GM12878 (cell line): ENCODE data around the gene RP2. TPM values are rescaled to one million over a fixed set of nuclear protein-coding genes. Genes with fewer than 3 reads are reported as not detected.

ENCODE experiments used
- ATAC-seq: fragments of 200-7000 bp; cut with Tn5 transposase; 3 replicates; pipeline ENCODE4 v1.9.1; 2020; ENCODE audit warnings: mild to moderate bottlenecking, moderate library complexity
- BruUV-seq: library from RNA; stranded (reverse); fragments of 400-500 nt; replicated peaks from 2 replicates; lab custom pipeline; 2021; lab: Mats Ljungman, UMichigan
- CTCF ChIA-PET: fragments of 300-600 bp; sonication (Branson Sonifier 250); formaldehyde crosslinking; extraction: SDS; loops from one replicate; lab custom pipeline; 2021; ENCODE audit warnings: inconsistent platforms; lab: Yijun Ruan, JAX
- POLR2A ChIA-PET: fragments of 350-600 bp; formaldehyde crosslinking; extraction: SDS; loops from one replicate; lab custom pipeline; 2021; ENCODE audit warnings: inconsistent platforms; lab: Charles Lee
- RAD21 ChIA-PET: fragments of 300-600 bp; sonication (Branson Sonifier 250); formaldehyde crosslinking; loops from one replicate; lab custom pipeline; 2023; ENCODE audit warnings: antibody characterized with exemption; ENCODE audit not compliant: unreplicated experiment; lab: Charles Lee
- SMC1A ChIA-PET: fragments of 300-600 bp; sonication (Branson Sonifier 250); formaldehyde crosslinking; loops from one replicate; lab custom pipeline; 2023; ENCODE audit not compliant: unreplicated experiment, uncharacterized antibody; lab: Charles Lee
- DNase-seq: peaks from one replicate; pipeline ENCODE4 v3.0.0-alpha.2; 2011; ENCODE audit warnings: low read depth, low spot score
- FAIRE-seq: peaks from 3 replicates; lab custom pipeline; 2011; peaks lifted over from hg19 to GRCh38; lab: Jason Lieb, UNC
- H2AFZ ChIP-seq: 2 replicates; pipeline ENCODE4 v1.6.0; 2011; ENCODE audit warnings: low read depth, low read length, control low read depth; ENCODE audit not compliant: control insufficient read depth
- H3K27ac ChIP-seq: 2 replicates; pipeline ENCODE4 v1.5.1; 2011; ENCODE audit warnings: control low read depth; ENCODE audit not compliant: control insufficient read depth, insufficient read depth
- H3K27me3 ChIP-seq, 2 experiments: replicated peaks in 1 of 2; 2 replicates each; pipeline versions ENCODE4 v1.6.0 to v1.6.1; 2011; ENCODE audit warnings: low read length in 1 of 2; ENCODE audit not compliant: control insufficient read depth in 2 of 2, insufficient read depth in 2 of 2
- H3K36me3 ChIP-seq, 2 experiments: 2 replicates each; pipeline ENCODE4 v1.5.1; 2011; ENCODE audit warnings: low read length in 1 of 2; ENCODE audit not compliant: control insufficient read depth in 2 of 2, insufficient read depth in 2 of 2
- H3K4me1 ChIP-seq: 2 replicates; pipeline ENCODE4 v1.6.1; 2011; ENCODE audit warnings: mild to moderate bottlenecking, low read length, moderate library complexity, mixed read lengths; ENCODE audit not compliant: control insufficient read depth, insufficient read depth
- H3K4me2 ChIP-seq: 2 replicates; pipeline ENCODE4 v1.6.0; 2011; ENCODE audit warnings: control low read depth; ENCODE audit not compliant: control insufficient read depth, insufficient read depth
- H3K4me3 ChIP-seq: fragments of 200-600 bp; sonication (generic); 2 replicates; pipeline ENCODE4 v1.5.1; 2016
- H3K79me2 ChIP-seq: 2 replicates; pipeline ENCODE4 v1.6.0; 2011; ENCODE audit warnings: low read length; ENCODE audit not compliant: control insufficient read depth, insufficient read depth
- H3K9ac ChIP-seq: 2 replicates; pipeline ENCODE4 v1.8.0; 2011; ENCODE audit warnings: low read length, control low read depth, mixed read lengths; ENCODE audit not compliant: control insufficient read depth, insufficient read depth
- H3K9me3 ChIP-seq: replicated peaks from 3 replicates; pipeline ENCODE4 v1.5.1; 2011; ENCODE audit warnings: mild to moderate bottlenecking, low read length; ENCODE audit not compliant: control insufficient read depth, insufficient read depth
- H4K20me1 ChIP-seq: 2 replicates; pipeline ENCODE4 v1.6.0; 2011; ENCODE audit not compliant: control insufficient read depth, insufficient read depth
- ATF2 ChIP-seq: IDR thresholded peaks from 2 replicates; pipeline ENCODE4 v1.6.1; 2012; ENCODE audit warnings: low read length, inconsistent platforms
- BMI1 ChIP-seq: fragments of 450-650 bp; IDR thresholded peaks from 2 replicates; pipeline ENCODE4 v1.6.1; 2016; ENCODE audit warnings: mild to moderate bottlenecking, moderate library complexity, borderline replicate concordance
- CBX3 ChIP-seq: fragments of 200-600 bp; sonication (generic); IDR thresholded peaks from 2 replicates; pipeline ENCODE4 v1.6.1; 2016; ENCODE audit warnings: low read depth, borderline replicate concordance
- CHD2 ChIP-seq: IDR thresholded peaks from 2 replicates; pipeline ENCODE4 v1.6.1; 2011; ENCODE audit warnings: low read depth, low read length, improper control_type of control experiment, borderline replicate concordance
- EED ChIP-seq: sonication (generic); IDR thresholded peaks from 2 replicates; pipeline ENCODE4 v1.6.1; 2016; ENCODE audit warnings: antibody characterized with exemption, low read depth
- EGR1 ChIP-seq, 2 experiments: IDR thresholded peaks; 1 replicate in 1 of 2; 2 replicates in 1 of 2; pipeline ENCODE4 v1.6.1; 2011 to 2012; ENCODE audit warnings: low read depth in 2 of 2, low read length in 2 of 2, borderline replicate concordance in 1 of 2, mild to moderate bottlenecking in 1 of 2, moderate library complexity in 1 of 2
- HCFC1 ChIP-seq: fragments of 150-350 bp; IDR thresholded peaks from 2 replicates; pipeline ENCODE4 v1.6.1; 2014; ENCODE audit warnings: low read length
- HDGF ChIP-seq: fragments of 450-650 bp; IDR thresholded peaks from 2 replicates; pipeline ENCODE4 v1.6.1; 2016; ENCODE audit warnings: antibody characterized with exemption
- MTA2 ChIP-seq: fragments of 450-650 bp; IDR thresholded peaks from 2 replicates; pipeline ENCODE4 v1.6.1; 2016; ENCODE audit warnings: low read depth, mild to moderate bottlenecking, moderate library complexity
- NBN ChIP-seq: fragments of 450-650 bp; IDR thresholded peaks from 2 replicates; pipeline ENCODE4 v1.6.1; 2016
- NR2F1 ChIP-seq: fragments of 450-650 bp; conservative IDR thresholded peaks from 2 replicates; pipeline ENCODE4 v1.6.1; 2017; ENCODE audit warnings: mild to moderate bottlenecking
- PML ChIP-seq: IDR thresholded peaks from 2 replicates; pipeline ENCODE4 v1.6.1; 2012; ENCODE audit warnings: low read length, inconsistent platforms
- POLR2AphosphoS5 ChIP-seq: IDR thresholded peaks from 2 replicates; pipeline ENCODE4 v1.6.1; 2011; ENCODE audit warnings: mild to moderate bottlenecking, low read length, inconsistent platforms
- POU2F2 ChIP-seq: IDR thresholded peaks from 3 replicates; pipeline ENCODE4 v1.6.1; 2011; ENCODE audit warnings: low read depth, mild to moderate bottlenecking, low read length, borderline replicate concordance
- SPI1 ChIP-seq: IDR thresholded peaks from 2 replicates; pipeline ENCODE4 v1.6.1; 2011; ENCODE audit warnings: low read depth, mild to moderate bottlenecking, low read length, moderate library complexity, borderline replicate concordance; ENCODE audit not compliant: insufficient read depth
- ZNF384 ChIP-seq: IDR thresholded peaks from 2 replicates; pipeline ENCODE4 v1.6.1; 2012; ENCODE audit warnings: low read depth, mild to moderate bottlenecking, low read length, improper control_type of control experiment, borderline replicate concordance
- WGBS: methylation state at CpG from one replicate; pipeline ENCODE4 v1.1.6; 2016; ENCODE audit warnings: low lambda C conversion rate; ENCODE audit not compliant: insufficient replicate concordance, insufficient coverage; ENCODE audit errors: missing lambda C conversion rate; 5-methylcytosine and 5-hydroxymethylcytosine counted together
- in situ Hi-C: fragments of 300-500 bp; cut with MboI; formaldehyde crosslinking; loops from 9 replicates; pipeline ENCODE4 v1.14.3; 2018; ENCODE audit warnings: mixed read lengths
- intact Hi-C: fragments of 100-400 bp; cut with micrococcal nuclease; formaldehyde crosslinking; loops from one replicate; pipeline ENCODE4 v1.14.2; 2022; ENCODE audit not compliant: unreplicated experiment
- polyA plus RNA-seq, 11 experiments: library from polyadenylated mRNA; depleted of rRNA in 4 of 11; unstranded in 6 of 11; stranded (reverse) in 5 of 11; fragments of >200 nt; fragmentation: Nextera tagmentation in 4 of 11; fragmentation: Illumina TruSeq in 1 of 11; extraction: Ambion mirVana in 4 of 11; extraction: Trizol in 1 of 11; gene quantifications; 1 replicate in 1 of 11; 2 replicates in 10 of 11; pipeline versions ENCODE4 v1.2.1 to v1.2.3, GENCODE V29; 2011 to 2016; ENCODE audit warnings: inconsistent platforms in 2 of 11, missing spikeins in 2 of 11, low read depth in 1 of 11
- total RNA-seq, 4 experiments: library from RNA; depleted of rRNA in 3 of 4; stranded (reverse); fragments of >200 nt in 3 of 4; fragmentation: Illumina TruSeq in 1 of 4; extraction: Trizol in 1 of 4; gene quantifications; 2 replicates each; pipeline versions ENCODE4 v1.2.1 to v1.2.3, GENCODE V29; 2013 to 2021

The RP2 gene
- total and polyA plus RNA-seq, 10 of the 15 experiments (the other 5 are each of a cell fraction or from before 2014, with no cell fraction given) = 3.5 to 11.0 (median 5.7) TPM

GRCh38 chrX:46841346-46841745 lies 4.5 kb downstream of the RP2 start:
- Histone ChIP-seq H3K4me3 (no peak overlapping the region), H3K27ac (no peak overlapping the region), H3K79me2 (peaks cover 4% of the 10 kb centered on the region), H3K36me3 (no peaks in the 10 kb centered on the region), H3K9me3 (no peaks in the 10 kb centered on the region; the same call in 2 of the 3 replicates), H3K4me1 (no peaks in the 10 kb centered on the region), H2AFZ (no peak overlapping the region), H3K4me2 (no peak overlapping the region), H3K9ac (no peak overlapping the region), H3K27me3 (no peaks in the 10 kb centered on the region), H4K20me1 (no peaks in the 10 kb centered on the region)
- ChIA-PET SMC1A (interaction anchor here (1.1 to 1.3 kb wide), 3 partner anchors 8 to 253 kb away, joined by 3 to 5 read pairs (median 3); no protein-coding TSS in a partner anchor), RAD21 (interaction anchor here (0.8 kb wide), 1 partner anchor 8 kb away, joined by 3 read pairs; no protein-coding TSS in a partner anchor), POLR2A (interaction anchor here (0.5 to 1.4 kb wide), 3 partner anchors 111 to 541 kb away, joined by 3 to 6 read pairs (median 3); no protein-coding TSS in a partner anchor), CTCF (interaction anchor here (0.5 kb wide), 1 partner anchor 73 kb away, joined by 3 read pairs; no protein-coding TSS in a partner anchor)
- no TSS peak for BruUV-seq
- in situ Hi-C loops (no loop called here), intact Hi-C loops (no loop called here)
- WGBS = 0% methylated on average over 1 of the region's 1 CpG
- FAIRE-seq (peak; percentile 69), DNase-seq (no peak), ATAC-seq (peak; percentile 14)
- TF ChIP-seq ATF2 (no peak), PML (no peak), POU2F2 (0 out of 3 replicates have a peak, but pooled peaks have one; percentile 25), MTA2 (no peak), CHD2 (no peak)

- no peak overlapping the region for H2AFZ ChIP-seq
- ChIA-PET POLR2A (no interaction called here), RAD21 (interaction anchor here (1.4 kb wide), 1 partner anchor 53 kb away, joined by 3 read pairs; no protein-coding TSS in a partner anchor), CTCF (no interaction called here), SMC1A (interaction anchor here (1.3 to 1.5 kb wide), 2 partner anchors 10 to 14 kb away, joined by 3 to 4 read pairs; no protein-coding TSS in a partner anchor)
- no TSS peak for BruUV-seq
- FAIRE-seq (no peak), DNase-seq (no peak), ATAC-seq (no peak)
- H3K9ac ChIP-seq = no peak overlapping the region
- H3K4me3 ChIP-seq = no peak overlapping the region
- H3K9me3 ChIP-seq = no peaks in the 10 kb centered on the region
- no peaks in the 10 kb centered on the region for H4K20me1 ChIP-seq
- no peaks in the 10 kb centered on the region for H3K36me3 ChIP-seq
- TF ChIP-seq ZNF384 (no peak), CBX3 (no peak), SPI1 (no peak), POLR2AphosphoS5 (no peak), NBN (no peak), HDGF (no peak), NR2F1 (no peak), BMI1 (no peak), HCFC1 (no peak), EED (no peak), EGR1 (IDR thresholded peaks at IDR 0.05; ENCODE audit: borderline replicate concordance in 1 of 2, low read depth in 2 of 2, low read length in 2 of 2) (no peak)
- in situ Hi-C loops = no loop called here
- H3K79me2 ChIP-seq = peaks cover 4% of the 10 kb centered on the region
- intact Hi-C loops = no loop called here
- no peak overlapping the region for H3K27ac ChIP-seq
- H3K27me3 ChIP-seq = no peaks in the 10 kb centered on the region
- no peak overlapping the region for H3K4me2 ChIP-seq
- H3K4me1 ChIP-seq = no peaks in the 10 kb centered on the region
Measured at GRCh38 chrX:46844913-46845312, 8.1 kb downstream of the RP2 start.
